Activated CD4-positive, alpha-beta T cell treated with anti-CD3 and anti-CD28 coated beads, Interleukin-2, amount 50 U/mL, for 1 hour (primary cell): ENCODE measurements around the gene RGS6.

Source experiments
- DNase-seq: peaks from one replicate; pipeline ENCODE4 v3.0.0-alpha.2; 2020

Gene RGS6

DNA sequence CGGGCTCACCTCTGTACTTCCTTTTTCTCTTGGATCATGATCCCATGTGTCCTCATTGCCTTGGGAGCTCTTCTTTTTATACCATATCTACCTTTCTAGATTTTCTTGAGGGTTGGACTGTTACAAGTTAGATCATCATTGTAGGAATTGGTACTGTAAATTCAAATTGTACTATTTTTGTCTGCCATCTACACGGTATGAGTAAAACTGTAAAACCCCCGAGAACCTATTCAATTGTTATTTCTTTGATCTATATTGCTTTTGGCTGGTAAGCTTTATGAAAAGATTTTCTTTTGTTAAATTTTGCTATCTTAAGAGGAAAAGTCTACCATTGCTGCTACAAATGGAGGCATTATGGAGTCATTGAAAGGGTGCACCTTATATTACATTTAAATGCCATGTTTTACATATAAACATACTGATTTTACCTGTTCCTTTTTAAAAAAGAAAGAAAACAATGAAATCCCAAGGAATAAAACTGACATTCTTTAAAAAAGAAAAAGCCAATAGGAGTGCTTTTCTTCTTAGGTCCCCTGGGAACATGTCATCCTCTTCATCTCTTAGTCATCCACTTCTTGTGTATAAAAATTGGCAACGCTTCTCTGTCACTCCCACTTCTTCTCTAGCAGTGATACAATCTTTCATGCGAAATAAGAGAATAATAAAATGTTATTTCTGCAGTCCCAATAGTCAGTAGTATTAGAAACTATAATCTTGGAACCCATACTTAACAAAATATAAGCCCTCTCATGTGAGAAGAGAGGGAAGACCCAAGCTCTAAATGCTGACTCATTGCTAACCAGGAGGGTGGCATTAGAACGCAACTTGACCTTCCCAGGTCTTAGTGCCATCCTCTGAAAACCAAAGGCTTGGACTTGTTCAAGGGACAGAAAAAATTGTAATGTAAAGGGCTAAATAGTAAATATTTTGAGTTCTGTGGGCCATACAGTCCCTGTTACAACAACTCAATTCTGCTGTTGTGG is 20.4 kb downstream of the RGS6 start:
- DNase-seq: no peak

DNA sequence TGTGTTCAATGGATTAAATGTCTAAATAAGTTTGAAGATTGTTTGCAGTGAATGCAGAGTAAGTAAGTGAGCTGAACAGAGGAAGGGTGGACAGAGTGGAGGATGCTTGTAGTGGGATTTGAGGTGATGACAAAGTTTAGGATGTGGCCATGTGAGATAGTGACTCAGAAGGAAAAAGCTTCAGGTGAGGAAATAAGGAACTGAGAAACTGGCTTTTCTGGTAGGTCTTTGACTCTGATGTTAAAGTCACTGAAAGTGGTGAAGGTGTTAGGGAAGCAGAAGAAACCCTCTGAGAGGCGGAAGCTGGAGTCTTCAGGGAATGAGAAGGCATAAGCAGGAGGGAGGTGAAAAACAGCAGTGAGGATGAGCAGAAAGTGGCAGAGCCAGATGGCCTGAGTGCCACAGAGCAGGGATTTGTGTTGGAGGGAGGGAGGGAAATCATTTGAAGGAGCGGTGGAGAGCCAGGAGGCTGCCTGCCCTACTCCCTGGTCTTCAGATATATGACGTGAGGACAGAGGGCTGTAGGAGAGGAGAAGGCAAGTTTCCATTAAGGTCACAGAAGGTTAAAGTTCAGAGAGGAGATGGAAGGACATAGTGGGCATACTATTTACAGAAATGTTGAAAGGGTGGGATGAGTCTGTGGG is 24.8 kb downstream of the RGS6 start:
- no peak for DNase-seq

DNA sequence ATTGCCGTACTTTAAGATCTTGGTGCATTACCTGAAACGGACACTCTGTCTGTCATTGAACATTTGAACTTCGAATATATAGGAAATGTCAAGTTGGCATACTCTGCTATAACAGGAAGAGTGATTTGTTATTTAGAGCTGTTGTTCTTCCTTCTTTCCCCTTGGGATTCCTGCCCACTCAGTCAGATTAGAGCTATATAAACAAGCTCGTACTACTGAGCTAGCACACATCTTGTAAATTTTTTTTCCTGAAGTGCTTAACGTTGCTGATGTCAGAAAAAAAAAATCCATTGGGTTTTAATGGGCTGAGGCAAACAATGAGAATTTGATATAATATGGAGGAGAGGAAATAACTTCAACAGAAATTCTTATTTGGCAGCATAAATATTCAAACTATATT is 26.8 kb downstream of the RGS6 start:
- no peak for DNase-seq

DNA sequence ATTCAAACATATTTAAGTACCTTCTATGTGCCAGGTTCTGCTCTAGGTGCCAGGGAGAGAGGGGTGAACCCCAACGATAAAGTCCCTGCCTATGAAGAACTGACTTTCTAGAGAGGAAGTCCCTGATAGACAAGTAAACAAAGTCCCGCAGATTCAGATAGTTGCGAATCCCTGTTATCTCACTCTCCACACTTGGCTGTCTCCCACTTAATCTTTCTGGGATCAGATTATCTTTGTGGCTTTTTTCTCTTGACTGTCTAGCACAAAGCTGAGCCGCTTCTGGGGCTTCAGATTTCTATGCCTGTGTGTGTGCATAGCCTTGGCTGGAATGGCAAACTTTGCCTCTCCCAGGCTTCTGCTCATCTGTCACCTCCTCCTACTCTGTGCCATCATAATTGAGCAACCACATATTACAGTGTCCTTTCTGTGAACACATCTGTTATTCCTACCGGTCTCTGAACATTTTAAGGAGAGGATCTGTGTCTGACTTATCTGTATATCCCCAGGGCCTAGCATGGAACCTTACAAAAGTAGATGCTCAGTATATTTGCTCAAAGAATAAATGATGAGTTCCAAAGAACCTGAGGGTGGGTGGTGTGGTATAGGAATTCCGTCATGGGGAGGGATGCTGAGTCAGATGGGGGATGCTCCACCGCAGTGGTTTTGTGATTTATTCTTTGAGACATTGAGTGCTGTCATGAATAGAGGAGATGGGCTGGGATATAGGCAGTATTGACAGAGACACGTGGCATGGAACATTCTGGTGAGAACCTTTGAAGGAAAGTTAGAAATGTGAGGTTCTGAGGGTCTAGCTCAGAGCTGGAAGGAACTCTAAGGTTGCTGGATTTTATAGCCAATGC is 28.5 kb downstream of the RGS6 start:
- DNase-seq: no peak

GRCh38 chr14:71961972-71962371 is 29.7 kb downstream of the RGS6 start:
- no peak for DNase-seq

DNA sequence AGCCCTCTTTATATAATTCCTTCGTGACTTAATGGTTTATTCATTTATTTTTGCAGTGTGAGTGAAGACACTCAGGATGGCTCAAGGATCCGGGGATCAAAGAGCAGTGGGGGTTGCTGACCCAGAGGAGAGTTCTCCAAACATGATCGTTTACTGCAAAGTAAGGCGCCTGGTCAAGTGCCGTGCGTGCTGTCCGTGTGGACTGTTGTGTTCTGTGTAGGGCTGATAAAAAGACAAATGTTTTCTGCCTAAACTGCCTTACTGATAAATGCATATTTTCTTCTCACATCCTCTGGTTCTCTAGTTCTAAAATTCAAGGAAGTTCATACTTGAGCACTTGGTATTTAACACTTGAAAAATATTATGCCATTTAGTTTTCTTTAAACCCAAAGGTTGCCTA is 32.5 kb downstream of the RGS6 start:
- no peak for DNase-seq

GRCh38 chr14:71966528-71966927 is 34.3 kb downstream of the RGS6 start:
- DNase-seq: no peak

DNA sequence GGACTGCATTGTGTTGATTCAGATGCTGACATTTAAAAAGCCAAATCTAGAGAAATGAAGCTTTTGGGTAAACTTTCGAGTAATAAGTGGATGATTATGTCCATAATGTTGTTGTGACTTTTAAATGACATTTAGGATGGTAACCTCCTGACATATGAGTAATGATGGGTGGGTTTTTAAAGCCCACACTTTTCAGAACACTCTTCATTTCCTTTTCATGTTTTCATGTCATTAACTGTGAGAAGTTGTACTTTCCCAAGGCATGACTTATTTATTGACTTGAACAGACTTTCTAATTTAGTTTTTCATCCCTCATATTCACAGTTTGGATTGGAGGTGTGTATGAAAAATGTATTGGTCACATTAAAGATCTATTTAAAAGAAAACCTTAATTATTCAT is 35.5 kb downstream of the RGS6 start:
- DNase-seq: no peak

DNA sequence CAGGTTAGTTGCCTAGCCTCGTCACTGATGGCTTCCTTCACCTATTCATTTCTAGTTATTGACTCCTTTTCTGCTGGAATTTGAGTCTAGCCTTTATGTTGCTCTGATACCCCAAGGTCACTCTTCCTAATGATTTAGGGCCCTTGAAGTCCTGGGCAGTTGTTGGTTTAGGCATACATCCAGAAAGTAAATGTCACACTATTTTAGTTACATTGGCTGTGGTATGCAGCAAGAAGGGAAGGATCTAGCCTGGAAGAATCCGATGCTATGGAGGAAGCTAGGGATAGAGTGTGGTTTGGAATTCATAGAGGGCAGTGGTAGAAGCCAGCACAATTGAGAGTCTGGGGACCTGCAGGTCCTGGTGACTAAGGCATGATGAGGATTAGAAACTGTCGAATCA is 38.0 kb downstream of the RGS6 start:
- DNase-seq: no peak

DNA sequence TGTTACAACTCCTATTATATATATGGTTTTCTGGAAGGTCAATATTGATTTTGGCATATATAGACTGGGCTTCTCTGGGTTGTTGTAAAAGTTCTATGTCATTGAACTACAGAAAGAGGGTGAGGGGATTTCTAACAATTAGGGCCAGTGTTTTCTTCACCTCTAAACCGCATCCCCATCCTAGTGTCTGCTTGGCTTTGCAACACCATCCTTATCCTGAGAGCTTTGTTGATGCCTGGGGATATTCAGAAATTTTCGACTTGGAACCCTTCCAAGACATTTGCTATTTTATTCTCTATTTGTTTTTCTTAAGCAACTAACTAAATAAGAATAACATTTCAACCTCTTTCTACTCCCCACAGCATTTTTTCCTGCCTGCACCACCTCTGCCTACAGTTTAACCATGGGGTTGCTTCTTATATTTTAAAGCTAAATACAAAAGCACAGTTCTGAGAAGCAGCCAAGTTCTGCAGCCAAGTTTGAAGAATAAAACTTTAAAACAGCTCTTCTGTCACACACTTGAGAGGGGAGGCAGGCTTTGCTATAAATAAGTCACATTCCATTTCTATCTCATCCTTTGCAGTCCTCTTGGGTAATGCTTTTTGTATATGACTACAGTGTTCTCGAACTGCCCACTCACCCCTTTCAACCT is 53.4 kb downstream of the RGS6 start:
- DNase-seq: no peak

DNA sequence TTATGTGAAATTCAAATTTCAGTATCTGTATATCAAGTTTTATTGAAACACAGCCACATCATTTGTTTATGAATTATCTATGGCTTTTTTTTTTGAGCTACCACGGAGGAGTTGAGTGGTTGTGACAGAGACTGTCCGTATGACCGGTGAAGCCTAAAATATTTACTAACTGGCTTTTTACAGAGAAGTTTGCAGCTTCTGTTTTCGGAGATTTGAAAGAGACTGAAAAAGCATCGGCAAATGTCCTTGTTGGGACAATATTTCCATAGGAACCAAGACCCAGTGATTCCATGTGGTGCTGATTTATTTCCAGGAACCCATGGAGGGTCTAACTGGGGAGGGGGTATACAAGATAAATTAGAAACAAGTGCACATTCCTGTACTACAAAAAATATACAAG is 56.2 kb downstream of the RGS6 start:
- no peak for DNase-seq

- DNase-seq: no peak
Measured at GRCh38 chr14:71988939-71989338, 56.7 kb downstream of the RGS6 start.

GRCh38 chr14:71994416-71994815 is 62.2 kb downstream of the RGS6 start:
- DNase-seq: no peak

DNA sequence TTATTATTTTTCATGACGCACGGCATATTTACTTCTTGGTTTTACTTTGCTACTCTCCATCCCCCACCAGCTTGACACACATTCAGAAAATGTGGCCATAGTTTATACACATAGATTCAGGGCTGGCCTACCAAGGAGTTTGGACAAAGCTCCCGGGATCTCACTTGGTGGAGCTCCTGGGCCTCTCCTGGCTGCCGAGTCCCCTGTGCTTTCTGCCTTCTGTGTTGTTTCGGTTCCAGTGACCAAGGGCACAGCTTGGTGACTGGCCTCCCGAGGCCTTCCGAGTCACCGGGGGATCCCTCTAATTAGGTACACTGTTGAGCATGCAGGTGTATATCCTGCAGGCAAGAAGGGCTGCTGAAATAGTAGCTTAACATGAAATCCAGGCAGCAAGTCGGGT is 63.5 kb downstream of the RGS6 start:
- no peak for DNase-seq

- DNase-seq: no peak
Measured at GRCh38 chr14:71996610-71997009, 64.4 kb downstream of the RGS6 start.

DNA sequence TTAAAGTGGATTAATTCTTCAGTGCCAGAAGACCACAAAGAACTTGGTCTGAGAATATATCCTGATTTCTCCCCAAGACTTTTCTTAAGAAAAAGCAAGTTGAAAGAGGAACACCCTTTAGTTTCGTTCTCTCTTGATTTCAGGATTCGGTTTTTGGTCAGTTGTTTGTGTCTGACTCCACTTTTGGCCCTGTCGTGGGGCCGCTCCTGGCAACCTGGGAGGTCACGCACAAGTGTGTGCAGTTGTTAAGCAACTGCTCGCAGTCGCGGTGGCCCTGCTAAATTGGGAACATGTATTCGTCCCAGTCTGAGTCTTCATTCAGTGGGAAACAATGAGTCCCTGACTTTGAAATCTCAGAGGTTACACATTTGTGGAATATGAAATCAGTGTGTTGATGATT is 68.7 kb downstream of the RGS6 start:
- no peak for DNase-seq

DNA sequence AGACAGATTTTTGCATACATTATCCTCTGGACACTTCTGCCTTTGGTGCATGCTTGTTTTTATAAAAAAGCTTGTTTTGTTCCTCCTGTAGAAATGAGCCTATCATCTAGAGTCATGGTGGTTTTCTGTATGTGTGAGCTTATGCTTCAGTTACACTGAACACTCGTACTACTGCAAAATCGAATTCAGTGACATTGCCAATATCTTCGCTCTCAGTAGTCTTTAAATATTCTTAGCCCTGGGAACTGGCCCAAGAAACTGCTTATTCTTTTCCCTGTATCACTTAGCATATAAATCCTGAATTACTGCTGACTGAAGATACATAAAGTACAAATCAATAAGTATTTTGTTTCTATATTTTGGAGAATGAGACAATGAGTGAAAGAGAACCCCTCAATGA is 70.5 kb downstream of the RGS6 start:
- no peak for DNase-seq

DNA sequence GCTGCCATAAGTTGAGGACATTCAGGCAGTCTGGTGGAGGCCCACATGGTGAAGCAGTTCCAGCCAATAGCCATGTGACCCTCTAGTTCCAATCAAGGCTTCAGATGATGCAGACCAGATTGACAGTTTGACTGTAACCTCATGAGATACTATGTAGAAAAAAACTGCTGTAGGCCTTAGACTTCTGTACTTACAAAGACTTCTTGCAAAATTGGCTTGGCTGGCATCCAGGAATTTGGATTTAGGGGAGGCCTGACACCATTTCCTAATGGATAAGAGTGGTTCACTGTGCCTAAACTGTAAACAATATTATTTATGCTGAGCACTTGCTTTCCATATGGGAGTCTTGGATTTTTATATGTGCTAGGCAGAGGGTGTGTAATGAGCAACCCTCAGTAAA is 76.4 kb downstream of the RGS6 start:
- DNase-seq: no peak

DNA sequence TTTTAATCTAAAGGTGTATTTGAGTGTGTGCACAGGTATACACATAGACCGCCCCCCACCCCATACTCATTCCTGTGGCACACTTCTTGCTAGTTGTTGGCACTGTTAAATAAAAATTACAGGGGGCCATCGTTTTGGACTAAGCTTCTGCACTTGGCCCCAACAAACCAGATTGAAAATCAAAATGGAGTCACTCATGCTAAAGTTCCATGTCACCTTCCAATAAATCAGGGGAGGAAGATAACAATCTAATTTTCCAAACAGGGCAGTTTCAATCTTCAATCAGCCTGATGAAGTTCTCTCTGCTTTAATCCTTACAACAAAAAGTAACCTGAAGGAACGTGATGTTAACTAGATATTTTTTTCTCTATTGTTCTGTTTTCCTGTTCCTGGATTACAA is 78.2 kb downstream of the RGS6 start:
- DNase-seq: no peak

- no peak for DNase-seq
Measured at GRCh38 chr14:72013721-72014345, 81.6 kb downstream of the RGS6 start.

DNA sequence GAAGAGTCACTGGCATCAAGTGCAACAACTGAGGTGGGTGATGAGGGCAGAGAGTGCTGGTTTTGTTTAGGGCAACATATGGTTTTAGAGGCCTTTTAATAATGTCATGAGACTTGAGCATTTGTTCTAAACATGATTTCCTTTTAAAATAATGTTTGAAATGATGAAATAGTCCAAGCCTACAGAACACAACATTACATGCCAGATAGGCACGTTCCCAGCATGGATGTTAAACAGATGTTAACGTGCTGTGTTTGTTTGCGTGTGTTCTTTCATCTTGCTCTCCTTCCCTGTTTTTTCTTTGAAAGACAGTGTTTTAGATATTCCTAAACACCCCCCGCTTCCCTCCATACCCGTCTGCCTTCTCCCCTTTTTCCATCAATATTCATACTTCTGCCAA is 82.3 kb downstream of the RGS6 start:
- DNase-seq: no peak

GRCh38 chr14:72017290-72017689 is 85.1 kb downstream of the RGS6 start:
- DNase-seq: no peak
